Right lobe of liver (tissue), 6 donors: ENCODE measurements around the gene CYB561D2. TPM values are rescaled to one million over a fixed set of nuclear protein-coding genes. Genes with fewer than 3 reads are reported as not detected.

ENCODE experiments used
- ATAC-seq, 4 donors: fragments of 200-7000 bp; cut with Tn5 transposase; one replicate each; pipeline ENCODE4 v1.9.1; 2020; ENCODE audit warnings: mild to moderate bottlenecking in 4 of 4, moderate library complexity in 4 of 4
- DNase-seq, 3 donors: peaks; one replicate each; pipeline ENCODE4 v3.0.0-alpha.2; 2020
- H3K27ac ChIP-seq, 3 donors: fragments of 200-600 bp; one replicate each; pipeline ENCODE4 v1.8.0; 2022
- H3K27me3 ChIP-seq, 2 donors: fragments of 200-600 bp; one replicate each; pipeline ENCODE4 v1.8.0; 2022
- H3K36me3 ChIP-seq, 4 donors: fragments of 200-600 bp; sonication (generic) in 1 of 4; one replicate each; pipeline versions ENCODE4 v1.5.1 to v1.8.0; 2017 to 2022; ENCODE audit warnings: control low read depth in 1 of 4
- H3K4me1 ChIP-seq, 4 donors: fragments of 200-600 bp; sonication (generic) in 1 of 4; one replicate each; pipeline versions ENCODE4 v1.5.1 to v1.8.0; 2017 to 2022; ENCODE audit warnings: control low read depth in 1 of 4
- H3K4me3 ChIP-seq, 3 donors: fragments of 200-600 bp; one replicate each; pipeline ENCODE4 v1.8.0; 2022
- H3K9me3 ChIP-seq, 4 donors: fragments of 200-600 bp; sonication (generic) in 1 of 4; one replicate each; pipeline versions ENCODE4 v1.5.1 to v1.8.0; 2017 to 2022; ENCODE audit warnings: control low read depth in 1 of 4
- CTCF ChIP-seq, 4 donors: fragments of 200-600 bp in 3 of 4; fragments of 450-650 bp in 1 of 4; IDR thresholded peaks; one replicate each; pipeline versions ENCODE4 v1.5.1 to v1.8.0; 2016 to 2022; ENCODE audit warnings: antibody characterized with exemption in 4 of 4, mild to moderate bottlenecking in 2 of 4
- POLR2A ChIP-seq: fragments of 450-650 bp; IDR thresholded peaks from one replicate; pipeline ENCODE4 v1.6.1; 2017; ENCODE audit warnings: antibody characterized with exemption, mild to moderate bottlenecking
- WGBS: methylation state at CpG from one replicate; pipeline ENCODE4 v1.1.6; 2018; ENCODE audit warnings: low coverage, low lambda C conversion rate; ENCODE audit not compliant: insufficient coverage; ENCODE audit errors: missing lambda C conversion rate; 5-methylcytosine and 5-hydroxymethylcytosine counted together
- intact Hi-C, 2 donors: fragments of 100-400 bp; cut with DNase I; formaldehyde crosslinking; loops; one replicate each; pipeline versions ENCODE4 v1.11.2 to v1.14.1; 2022
- total RNA-seq, 6 experiments: library from RNA; depleted of rRNA in 2 of 6; stranded (reverse); fragments of >200 nt in 2 of 6; fragmentation: NEBNext Ultra II Directional in 3 of 6; extraction: Animal tissue kit (Norgen Biotek cat#: 25700) in 3 of 6; gene quantifications; one replicate each; pipeline versions ENCODE4 v1.1.0 to v1.2.4, GENCODE V29; 2016 to 2023
- donor health status: DM: no; HTN: yes; CAD: no.
- donor health status: DM: no; HTN: no; CAD: no.
- donor health status: DM: no; HTN: no; CAD: no.
- donor health status: DM: no; HTN: yes; CAD: no.
- donor health status: DM: no; HTN: yes; CAD: no.

Gene CYB561D2
- total RNA-seq, 6 experiments from 2014 or later = 14.3 to 29.4 (median 20.7) TPM

- WGBS = no CpG with 5 or more reads among the region's 5 CpGs
- ATAC-seq = no peak
- H3K36me3 ChIP-seq = no peaks in the 10 kb centered on the region
- H3K27ac ChIP-seq = no peak overlapping the region
- H3K9me3 ChIP-seq = no peaks in the 10 kb centered on the region
- no peaks in the 10 kb centered on the region for H3K27me3 ChIP-seq
- no peak for TF ChIP-seq POLR2A
- no peak for TF ChIP-seq CTCF (IDR thresholded peaks at IDR 0.05)
- H3K4me3 ChIP-seq = no peak overlapping the region
- no peak for DNase-seq
- H3K4me1 ChIP-seq = no peaks in the 10 kb centered on the region
- intact Hi-C loops = no loop called here
Observed at GRCh38 chr3:50392101-50392715, 41.5 kb downstream of the CYB561D2 start.

- H3K4me1 ChIP-seq = no peaks in the 10 kb centered on the region
- no peaks in the 10 kb centered on the region for H3K36me3 ChIP-seq
- ATAC-seq (no peak), DNase-seq (no peak)
- H3K4me3 ChIP-seq = no peak overlapping the region
- WGBS = 90% methylated on average over 2 of the region's 5 CpGs
- H3K27me3 ChIP-seq = no peaks in the 10 kb centered on the region
- intact Hi-C loops = no loop called here
- no peak for TF ChIP-seq POLR2A
- TF ChIP-seq CTCF (IDR thresholded peaks at IDR 0.05) = no peak
- no peaks in the 10 kb centered on the region for H3K9me3 ChIP-seq
- H3K27ac ChIP-seq = no peak overlapping the region
Observed at GRCh38 chr3:50393061-50393460, 42.4 kb downstream of the CYB561D2 start.

- 80% methylated on average over 1 of the region's 10 CpGs for WGBS
- no peak for TF ChIP-seq CTCF (IDR thresholded peaks at IDR 0.05)
- TF ChIP-seq POLR2A = no peak
Observed at GRCh38 chr3:50395070-50395860, 44.6 kb downstream of the CYB561D2 start.

GRCh38 chr3:50396502-50396901 is 45.8 kb downstream of the CYB561D2 start:
- Histone ChIP-seq H3K36me3 (no peaks in the 10 kb centered on the region), H3K4me1 (no peaks in the 10 kb centered on the region), H3K4me3 (no peak overlapping the region), H3K27me3 (no peaks in the 10 kb centered on the region), H3K9me3 (no peaks in the 10 kb centered on the region), H3K27ac (no peak overlapping the region)
- DNase-seq (no peak), ATAC-seq (no peak)
- WGBS = no CpG with 5 or more reads among the region's 10 CpGs
- intact Hi-C loops = no loop called here
- TF ChIP-seq POLR2A (no peak), CTCF (IDR thresholded peaks at IDR 0.05) (no peak)

More at GRCh38 chr3:50395070-50395860, 44.6 kb downstream of the CYB561D2 start:
- H3K27me3 ChIP-seq = no peaks in the 10 kb centered on the region
- no peak overlapping the region for H3K27ac ChIP-seq
- ATAC-seq = peak in 2 of 4 donors; percentile 28 to 46
- H3K36me3 ChIP-seq = no peaks in the 10 kb centered on the region
- DNase-seq = no peak
- H3K9me3 ChIP-seq = no peaks in the 10 kb centered on the region
- H3K4me3 ChIP-seq = no peak overlapping the region
- H3K4me1 ChIP-seq = no peaks in the 10 kb centered on the region
- intact Hi-C loops = no loop called here
